ENCODE data around the gene SSX2IP.

Gene SSX2IP

GRCh38 chr1:84689514-84690396 is 506 bp downstream of the SSX2IP start (continued):
- TF ChIP-seq ZNF621 (tag by site-specific recombination; IDR thresholded peaks at IDR 0.05) (no peak), ZNF335 (tag by site-specific recombination; conservative IDR thresholded peaks at IDR 0.05) (peak; percentile 90), ZNF391 (tag by site-specific recombination; IDR thresholded peaks at IDR 0.05; ENCODE audit: borderline replicate concordance, low read depth) (0 out of 2 replicates have a peak, but pooled peaks have one; percentile 51), ZNF843 (tag by site-specific recombination; IDR thresholded peaks at IDR 0.05) (no peak), ZNF544 (tag by site-specific recombination; IDR thresholded peaks at IDR 0.05) (no peak), ZBTB26 (tag by site-specific recombination; optimal IDR thresholded peaks at IDR 0.05) (peak; percentile 95), SP7 (tag by site-specific recombination; IDR thresholded peaks at IDR 0.05) (peak; percentile 38; the same call in 1 of the 2 replicates)

GRCh38 chr1:84688463-84689061 is 1.7 kb downstream of the SSX2IP start:
- TF ChIP-seq ZNF664 (tag by site-specific recombination; IDR thresholded peaks at IDR 0.05) (peak; percentile 92), ZNF580 (tag by site-specific recombination; IDR thresholded peaks at IDR 0.05) (no peak), ZNF600 (tag by site-specific recombination; IDR thresholded peaks at IDR 0.05) (peak; percentile 66), ZNF777 (tag by site-specific recombination; IDR thresholded peaks at IDR 0.05; ENCODE audit: borderline replicate concordance) (no peak), ZNF776 (tag by site-specific recombination; IDR thresholded peaks at IDR 0.05; ENCODE audit: borderline replicate concordance) (no peak), EGR2 (tag by site-specific recombination; IDR thresholded peaks at IDR 0.05; ENCODE audit: low read depth) (no peak), ZNF26 (tag by site-specific recombination; IDR thresholded peaks at IDR 0.05) (no peak), ZNF529 (tag by site-specific recombination; IDR thresholded peaks at IDR 0.05; ENCODE audit: insufficient replicate concordance) (no peak)
- H3K36me3 ChIP-seq (ENCODE audit: control insufficient read depth in 2 of 2, insufficient read depth in 1 of 2, low read length in 2 of 2): no peaks in the 10 kb centered on the region
- no peak overlapping the region for H3K4me3 ChIP-seq (ENCODE audit: low read depth, low read length)
- no peak overlapping the region for H3K27ac ChIP-seq (ENCODE audit: extremely low read depth, low read depth, low read length)
- H3K9me3 ChIP-seq (ENCODE audit: control insufficient read depth, insufficient read depth, low read depth, low read length): no peaks in the 10 kb centered on the region
- ChIA-PET CTCF (no interaction called here), POLR2A (no interaction called here)
- 0 out of 2 replicates have a peak, but pooled peaks cover 3% of the 10 kb centered on the region for H3K4me1 ChIP-seq (ENCODE audit: control insufficient read depth, insufficient read depth, low read length)

GRCh38 chr1:84687714-84688462 is 2.4 kb downstream of the SSX2IP start:
- Histone ChIP-seq H3K4me3 (ENCODE audit: low read depth, low read length) (no peak overlapping the region), H3K4me1 (ENCODE audit: control insufficient read depth, insufficient read depth, low read length) (0 out of 2 replicates have a peak, but pooled peaks cover 3% of the 10 kb centered on the region), H3K27ac (ENCODE audit: extremely low read depth, low read depth, low read length) (no peak overlapping the region), H3K9me3 (ENCODE audit: control insufficient read depth, insufficient read depth, low read depth, low read length) (no peaks in the 10 kb centered on the region), H3K36me3 (ENCODE audit: control insufficient read depth in 2 of 2, insufficient read depth in 1 of 2, low read length in 2 of 2) (no peaks in the 10 kb centered on the region)
- CTCF ChIA-PET: interaction anchor here (1.3 kb wide), 1 partner anchor 9 kb away, joined by 3 read pairs; no protein-coding TSS in a partner anchor
- POLR2A ChIA-PET: no interaction called here
- TF ChIP-seq CTCF (tag by site-specific recombination; IDR thresholded peaks at IDR 0.05): no peak
- TF ChIP-seq SCRT2 (tag by site-specific recombination; IDR thresholded peaks at IDR 0.05): peak; percentile 91
- no peak for TF ChIP-seq ELK4 (IDR thresholded peaks at IDR 0.05; ENCODE audit: borderline replicate concordance, low read depth, low read length)
- TF ChIP-seq PBX3 (CRISPR knock-in tag; IDR thresholded peaks at IDR 0.05): no peak
- 0 out of 2 replicates have a peak, but pooled peaks have one; percentile 17 for TF ChIP-seq PRDM6 (tag by site-specific recombination; IDR thresholded peaks at IDR 0.05)
